Colonic mucosa (tissue), 4 donors: ENCODE results near the gene DENND2D. TPM values are rescaled to one million over a fixed set of nuclear protein-coding genes. Genes with fewer than 3 reads are reported as not detected.

Experiments used
- DNase-seq: peaks from one replicate; pipeline ENCODE4 v3.0.0-alpha.2; 2020
- H3K27ac ChIP-seq: fragments of 200-600 bp; one replicate; pipeline ENCODE4 v1.8.0; 2021
- H3K27me3 ChIP-seq: fragments of 200-600 bp; one replicate; pipeline ENCODE4 v1.8.0; 2021
- H3K36me3 ChIP-seq: fragments of 200-600 bp; one replicate; pipeline ENCODE4 v1.8.0; 2021
- H3K4me1 ChIP-seq: fragments of 200-600 bp; one replicate; pipeline ENCODE4 v1.8.0; 2021; ENCODE audit warnings: mild to moderate bottlenecking
- H3K4me3 ChIP-seq: fragments of 200-600 bp; one replicate; pipeline ENCODE4 v1.8.0; 2021
- H3K9ac ChIP-seq, 2 donors: one replicate each; pipeline ENCODE4 v1.7.0; 2013; ENCODE audit warnings: control low read depth in 2 of 2, low read depth in 2 of 2, low read length in 2 of 2
- H3K9me3 ChIP-seq: fragments of 200-600 bp; one replicate; pipeline ENCODE4 v1.8.0; 2021
- intact Hi-C: fragments of 100-400 bp; cut with DNase I; formaldehyde crosslinking; loops from one replicate; pipeline ENCODE4 v1.14.1; 2022
- total RNA-seq, 2 donors: library from RNA; stranded (reverse); fragmentation: NEBNext Ultra II Directional in 1 of 2; extraction: Animal tissue kit (Norgen Biotek cat#: 25700) in 1 of 2; gene quantifications; one replicate each; pipeline ENCODE4 v1.2.1, GENCODE V29; 2021
- TF ChIP-seq, protein P1 (sequence below): fragments of 200-600 bp; IDR thresholded peaks from one replicate; pipeline ENCODE4 v1.8.0; 2022; ENCODE audit warnings: antibody characterized with exemption, mild to moderate bottlenecking
- donor health status: healthy.
- donor health status: DM: no; HTN: no; CAD: no.
- donor health status: DM: no; HTN: no; CAD: no.

Gene DENND2D
- total RNA-seq, 2 donors from 2014 or later = 51.0 to 65.2 TPM

DNA sequence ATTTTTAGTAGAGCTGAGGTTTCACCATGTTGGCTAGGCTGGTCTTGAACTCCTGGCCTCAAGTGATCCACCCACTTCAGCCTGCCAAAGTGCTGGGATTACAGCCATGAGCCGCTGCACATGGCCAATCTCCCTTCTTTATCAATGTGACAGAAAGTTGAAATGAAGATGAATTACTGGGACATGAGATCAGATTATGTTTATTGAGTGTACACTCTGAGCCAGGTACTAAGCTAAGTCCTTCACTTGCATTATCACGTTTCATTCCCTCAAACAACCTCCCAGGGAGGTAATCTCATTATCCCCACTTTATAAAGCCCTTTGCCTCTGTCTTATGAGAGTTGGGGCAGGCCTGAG, 20.8 kb upstream of the DENND2D start:
- H3K4me3 ChIP-seq = no peak overlapping the region
- H3K36me3 ChIP-seq = no peaks in the 10 kb centered on the region
- peaks cover 4% of the 10 kb centered on the region for H3K4me1 ChIP-seq
- H3K9me3 ChIP-seq = no peaks in the 10 kb centered on the region
- intact Hi-C loops = loop anchor here (5.0 to 10.0 kb wide), 2 partner anchors 76 to 181 kb away; partner anchors contain the start of genes CEPT1 and DRAM2
- H3K9ac ChIP-seq = no peak overlapping the region
- H3K27me3 ChIP-seq = no peaks in the 10 kb centered on the region
- H3K27ac ChIP-seq = no peak overlapping the region
- TF ChIP-seq, protein P1, sequence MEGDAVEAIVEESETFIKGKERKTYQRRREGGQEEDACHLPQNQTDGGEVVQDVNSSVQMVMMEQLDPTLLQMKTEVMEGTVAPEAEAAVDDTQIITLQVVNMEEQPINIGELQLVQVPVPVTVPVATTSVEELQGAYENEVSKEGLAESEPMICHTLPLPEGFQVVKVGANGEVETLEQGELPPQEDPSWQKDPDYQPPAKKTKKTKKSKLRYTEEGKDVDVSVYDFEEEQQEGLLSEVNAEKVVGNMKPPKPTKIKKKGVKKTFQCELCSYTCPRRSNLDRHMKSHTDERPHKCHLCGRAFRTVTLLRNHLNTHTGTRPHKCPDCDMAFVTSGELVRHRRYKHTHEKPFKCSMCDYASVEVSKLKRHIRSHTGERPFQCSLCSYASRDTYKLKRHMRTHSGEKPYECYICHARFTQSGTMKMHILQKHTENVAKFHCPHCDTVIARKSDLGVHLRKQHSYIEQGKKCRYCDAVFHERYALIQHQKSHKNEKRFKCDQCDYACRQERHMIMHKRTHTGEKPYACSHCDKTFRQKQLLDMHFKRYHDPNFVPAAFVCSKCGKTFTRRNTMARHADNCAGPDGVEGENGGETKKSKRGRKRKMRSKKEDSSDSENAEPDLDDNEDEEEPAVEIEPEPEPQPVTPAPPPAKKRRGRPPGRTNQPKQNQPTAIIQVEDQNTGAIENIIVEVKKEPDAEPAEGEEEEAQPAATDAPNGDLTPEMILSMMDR = no peak
- DNase-seq = no peak

DNA sequence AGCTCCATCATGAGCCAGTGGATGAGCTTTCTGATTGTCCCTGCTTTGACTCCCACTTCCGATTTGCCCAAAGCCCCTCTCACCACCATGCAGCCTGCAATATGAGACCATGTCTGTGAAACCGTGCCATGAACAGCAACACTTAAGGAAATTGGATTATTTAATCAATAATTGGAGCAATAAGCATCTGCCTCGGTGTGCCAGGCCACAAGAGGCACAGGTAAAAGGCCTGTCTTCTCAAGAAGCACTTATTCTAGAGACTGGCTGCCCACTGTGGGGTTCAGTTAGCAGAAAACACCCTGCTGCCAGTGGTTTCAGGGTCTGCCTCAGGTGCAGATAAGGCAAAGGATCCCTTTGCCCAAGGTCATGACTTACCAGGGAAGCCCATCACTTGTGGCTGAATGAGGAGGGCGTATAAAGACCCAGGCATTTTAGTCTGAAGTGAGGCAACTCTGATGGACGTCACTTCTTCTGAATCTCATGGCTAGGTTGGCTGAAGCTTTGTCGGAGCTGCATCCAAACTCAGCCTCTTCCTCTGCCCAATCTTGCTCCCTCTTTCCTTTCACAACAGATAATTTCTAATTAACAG, 19.9 kb upstream of the DENND2D start:
- DNase-seq = no peak
- H3K4me1 ChIP-seq = peaks cover 4% of the 10 kb centered on the region
- no peak overlapping the region for H3K4me3 ChIP-seq
- H3K36me3 ChIP-seq = no peaks in the 10 kb centered on the region
- no peak overlapping the region for H3K9ac ChIP-seq
- H3K9me3 ChIP-seq = no peaks in the 10 kb centered on the region
- peak overlapping the region; percentile 12 for H3K27ac ChIP-seq
- intact Hi-C loops = loop anchor here (5.0 to 10.0 kb wide), 2 partner anchors 76 to 182 kb away; partner anchors contain the start of genes CEPT1 and DRAM2
- no peaks in the 10 kb centered on the region for H3K27me3 ChIP-seq
- TF ChIP-seq, protein P1 = no peak

DNA sequence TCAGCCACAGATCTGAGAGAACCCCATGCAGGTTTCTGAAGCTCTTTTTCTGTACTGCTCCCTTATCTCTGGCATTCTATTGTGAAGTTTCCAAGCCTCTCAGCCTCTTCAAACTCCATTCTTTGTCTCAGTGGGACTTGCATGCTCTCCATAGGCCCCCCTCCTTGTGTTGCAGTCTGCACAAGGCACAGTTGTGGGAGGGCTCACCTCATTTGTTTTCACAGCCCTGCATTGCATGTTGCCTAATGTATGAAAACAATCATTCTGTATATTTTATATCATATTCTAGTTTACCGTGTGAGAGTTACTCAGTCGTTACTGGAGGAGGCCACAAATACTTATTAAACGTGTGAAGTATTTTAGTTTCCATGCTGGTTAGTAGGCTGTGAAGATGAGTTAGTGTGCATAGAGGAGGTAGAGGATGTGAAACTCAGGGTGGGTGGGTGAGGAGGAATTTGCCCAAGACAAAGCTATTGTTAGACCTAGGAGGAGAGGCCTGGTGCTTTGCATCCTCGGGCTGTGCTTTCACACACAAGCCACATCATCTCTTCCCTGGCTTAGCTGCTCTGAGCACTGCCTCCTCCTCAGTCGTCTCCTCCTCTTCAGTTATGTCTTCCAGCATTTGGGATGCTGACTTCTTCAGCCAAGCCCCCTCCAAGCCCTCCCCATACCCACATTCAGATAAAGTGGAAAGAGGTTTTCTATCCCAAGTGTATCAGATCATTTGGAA, 19.3 kb upstream of the DENND2D start:
- peaks cover 4% of the 10 kb centered on the region for H3K4me1 ChIP-seq
- DNase-seq = no peak
- no peaks in the 10 kb centered on the region for H3K27me3 ChIP-seq
- H3K27ac ChIP-seq = peak overlapping the region; percentile 12
- H3K36me3 ChIP-seq = no peaks in the 10 kb centered on the region
- TF ChIP-seq, protein P1 = no peak
- intact Hi-C loops = loop anchor here (5.0 to 10.0 kb wide), 2 partner anchors 75 to 183 kb away; partner anchors contain the start of genes CEPT1 and DRAM2
- H3K9me3 ChIP-seq = no peaks in the 10 kb centered on the region
- no peak overlapping the region for H3K4me3 ChIP-seq
- H3K9ac ChIP-seq = no peak overlapping the region

DNA sequence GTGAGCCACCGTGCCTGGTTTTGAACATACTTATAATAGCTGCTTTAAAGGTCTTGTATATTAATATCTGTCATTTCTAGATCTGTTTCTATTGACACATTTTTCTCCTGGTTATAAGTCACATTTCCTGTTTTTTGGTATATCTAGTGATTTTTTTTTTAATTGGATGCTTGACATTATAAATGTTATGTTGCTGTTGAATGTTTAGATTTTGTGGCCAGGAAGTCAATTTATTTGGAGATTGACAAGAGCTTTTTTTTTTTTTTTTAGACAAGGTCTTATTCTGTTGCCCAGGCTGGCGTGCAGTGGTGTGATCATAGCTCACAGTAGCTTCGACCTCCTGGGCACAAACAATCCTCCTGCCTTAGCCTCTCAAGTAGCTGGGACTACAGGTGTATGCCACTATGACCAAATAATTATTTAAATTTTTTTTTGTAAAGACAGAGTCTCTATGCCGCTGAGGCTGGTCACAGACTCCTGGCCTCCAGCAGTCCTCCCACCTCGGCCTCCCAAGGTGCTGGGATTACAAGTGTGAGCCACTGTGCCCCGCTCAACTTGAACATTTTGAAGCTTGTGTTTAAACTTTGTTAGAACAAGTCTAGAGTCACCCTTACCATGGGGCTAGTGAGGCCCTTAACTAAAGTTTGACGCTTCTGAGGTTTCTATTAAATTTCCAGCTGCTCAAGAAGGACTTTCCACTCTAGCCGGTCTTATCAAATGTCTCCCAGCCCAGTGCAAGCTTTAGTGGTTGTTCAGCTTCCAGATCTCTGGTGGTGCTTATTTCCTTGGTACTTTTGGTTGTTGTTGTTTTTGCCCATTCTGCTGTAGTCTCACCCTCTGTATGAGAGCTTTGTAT, 18.5 kb upstream of the DENND2D start:
- intact Hi-C loops = no loop called here
- Histone ChIP-seq H3K4me3 (no peak overlapping the region), H3K27me3 (no peaks in the 10 kb centered on the region), H3K4me1 (peaks cover 4% of the 10 kb centered on the region), H3K36me3 (no peaks in the 10 kb centered on the region), H3K27ac (peak overlapping the region; percentile 6), H3K9ac (no peak overlapping the region), H3K9me3 (no peaks in the 10 kb centered on the region)
- no peak for DNase-seq
- TF ChIP-seq, protein P1 = no peak

DNA sequence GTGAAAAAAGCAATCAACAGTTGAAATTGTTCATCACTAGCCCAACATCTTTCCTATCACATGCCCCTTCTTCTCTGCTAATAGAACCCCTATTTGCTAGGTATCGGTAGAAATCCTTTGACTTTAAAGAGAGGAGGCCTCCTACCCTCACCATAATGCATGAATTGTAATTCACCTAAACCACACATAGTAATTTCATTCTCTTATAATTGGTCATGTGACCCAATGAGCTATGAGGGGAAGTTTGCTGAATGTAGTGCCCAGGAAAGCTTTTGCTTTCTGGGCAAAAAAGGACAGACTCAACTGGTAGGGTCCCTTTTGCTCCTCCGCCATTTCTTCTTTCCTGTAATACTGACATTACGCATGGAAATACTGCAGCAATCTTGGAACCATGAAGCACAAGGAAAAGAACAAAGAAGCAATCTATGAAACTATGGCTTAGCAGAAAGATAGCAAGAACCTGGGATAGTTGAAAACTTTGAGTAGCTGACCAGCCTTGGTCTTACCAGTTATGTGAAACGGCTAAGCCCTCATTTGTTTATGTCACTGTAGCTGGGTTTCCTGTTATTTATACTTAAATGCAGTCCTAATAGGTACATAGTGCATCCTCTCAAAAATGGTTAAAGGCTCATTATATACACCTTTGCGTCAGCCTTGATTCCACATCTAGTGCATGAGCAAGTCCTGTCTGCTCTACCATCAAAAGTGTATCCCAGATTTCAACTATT, 16.9 kb upstream of the DENND2D start:
- TF ChIP-seq, protein P1 = no peak
- Histone ChIP-seq H3K9me3 (no peaks in the 10 kb centered on the region), H3K36me3 (no peaks in the 10 kb centered on the region), H3K4me1 (peaks cover 4% of the 10 kb centered on the region), H3K27me3 (no peaks in the 10 kb centered on the region), H3K9ac (no peak overlapping the region), H3K27ac (peak overlapping the region; percentile 32), H3K4me3 (no peak overlapping the region)
- intact Hi-C loops = no loop called here
- no peak for DNase-seq
